Femur (tissue), 1 donor: Measurements from ENCODE around the gene CACNA1C.
"Not testable (repeated sequence)": the region's sequence is repeated elsewhere in the genome, so short reads cannot be mapped to it uniquely, and the experiment has no call there.

Experiments
- DNase-seq: peaks from one replicate; pipeline ENCODE4 v3.0.0-alpha.2; 2017

Gene CACNA1C

GRCh38 chr12:2739832-2740641 lies 687.2 kb downstream of the CACNA1C start:
- no peak for DNase-seq

- DNase-seq, result not testable (repeated sequence)
Observed at GRCh38 chr12:2742037-2742436, 689.2 kb downstream of the CACNA1C start.

GRCh38 chr12:2743478-2743877 lies 690.7 kb downstream of the CACNA1C start:
- no peak for DNase-seq

DNA sequence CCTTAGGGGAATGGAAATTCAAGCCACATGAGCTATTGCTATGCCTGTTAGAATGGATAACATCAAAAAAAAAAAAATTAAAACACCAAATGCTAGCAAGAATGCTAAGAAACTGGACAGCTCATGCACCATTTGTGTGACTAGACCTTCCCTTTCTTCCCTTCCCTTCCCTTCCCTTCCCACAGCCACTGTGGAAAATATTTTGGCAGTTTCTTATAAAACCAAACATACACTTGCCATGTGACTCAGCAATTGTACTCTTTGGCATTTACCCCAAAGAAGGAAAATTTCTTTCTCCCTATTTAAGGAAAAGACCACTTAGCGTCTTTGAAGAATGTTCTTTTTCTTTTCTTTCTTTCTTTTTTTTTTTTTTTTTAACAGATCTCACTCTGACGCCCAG lies 692.9 kb downstream of the CACNA1C start:
- no peak for DNase-seq
